Measurements from ENCODE around the gene GCNT2.
"Not testable (repeated sequence)": the region's sequence is repeated elsewhere in the genome, so short reads cannot be mapped to it uniquely, and the experiment has no call there.

GCNT2 gene

DNA sequence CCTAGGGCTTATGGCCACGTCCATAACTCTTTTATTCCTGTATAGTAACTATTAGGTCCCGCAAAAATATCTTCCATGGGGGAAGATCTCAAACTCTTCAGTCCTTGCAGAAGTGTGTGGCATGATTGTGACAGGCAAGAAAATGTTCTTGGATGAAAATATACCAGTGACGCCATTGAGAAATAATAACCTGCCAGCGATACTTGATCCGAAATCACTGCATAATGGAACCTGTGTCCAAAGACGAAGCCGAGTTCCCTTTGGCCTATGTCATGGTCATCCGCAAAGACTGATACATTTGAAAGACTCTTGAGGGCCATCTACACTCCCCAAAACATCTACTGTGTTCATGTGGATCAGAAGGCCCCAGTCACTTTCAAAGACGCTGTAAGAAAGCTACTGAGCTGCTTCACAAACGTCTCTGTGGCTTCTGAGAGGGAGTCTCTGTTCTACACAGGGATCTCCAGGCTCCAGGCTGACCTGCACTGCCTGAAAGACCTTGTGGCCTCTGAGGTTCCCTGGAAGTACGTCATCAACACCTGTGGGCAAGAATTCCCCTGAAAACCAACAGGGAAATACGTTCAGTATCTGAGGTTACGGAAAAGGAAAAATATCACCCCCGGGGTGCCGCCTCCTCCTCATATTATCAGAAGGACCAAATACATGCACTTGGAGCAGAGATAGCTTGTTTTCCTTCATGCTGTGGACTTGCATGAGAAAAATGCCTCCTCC, 6.9 kb upstream of the GCNT2 start:
- no peak for DNase-seq (ENCODE audit: low read depth in 1 of 2, low spot score in 1 of 2)

DNA sequence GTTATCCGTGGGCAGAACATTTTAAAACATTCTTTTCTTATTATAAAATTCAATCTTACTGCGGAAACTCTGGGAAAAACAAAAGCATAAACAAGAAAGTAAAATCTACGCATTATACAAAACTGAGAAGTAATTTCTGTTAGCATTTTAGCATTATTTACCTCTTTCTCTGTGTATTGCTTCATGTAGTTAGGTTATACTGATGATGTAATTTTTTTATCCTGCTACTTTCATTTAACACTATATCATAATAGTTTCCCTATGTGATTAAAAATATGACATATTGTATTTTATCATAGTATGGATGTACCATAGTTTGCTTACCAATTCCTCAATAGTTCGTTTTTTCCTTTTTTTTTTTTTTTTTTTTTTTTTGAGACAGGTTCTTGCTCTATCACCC, 4.2 kb upstream of the GCNT2 start:
- no peak for DNase-seq (ENCODE audit: low read depth in 1 of 2, low spot score in 1 of 2)

DNA sequence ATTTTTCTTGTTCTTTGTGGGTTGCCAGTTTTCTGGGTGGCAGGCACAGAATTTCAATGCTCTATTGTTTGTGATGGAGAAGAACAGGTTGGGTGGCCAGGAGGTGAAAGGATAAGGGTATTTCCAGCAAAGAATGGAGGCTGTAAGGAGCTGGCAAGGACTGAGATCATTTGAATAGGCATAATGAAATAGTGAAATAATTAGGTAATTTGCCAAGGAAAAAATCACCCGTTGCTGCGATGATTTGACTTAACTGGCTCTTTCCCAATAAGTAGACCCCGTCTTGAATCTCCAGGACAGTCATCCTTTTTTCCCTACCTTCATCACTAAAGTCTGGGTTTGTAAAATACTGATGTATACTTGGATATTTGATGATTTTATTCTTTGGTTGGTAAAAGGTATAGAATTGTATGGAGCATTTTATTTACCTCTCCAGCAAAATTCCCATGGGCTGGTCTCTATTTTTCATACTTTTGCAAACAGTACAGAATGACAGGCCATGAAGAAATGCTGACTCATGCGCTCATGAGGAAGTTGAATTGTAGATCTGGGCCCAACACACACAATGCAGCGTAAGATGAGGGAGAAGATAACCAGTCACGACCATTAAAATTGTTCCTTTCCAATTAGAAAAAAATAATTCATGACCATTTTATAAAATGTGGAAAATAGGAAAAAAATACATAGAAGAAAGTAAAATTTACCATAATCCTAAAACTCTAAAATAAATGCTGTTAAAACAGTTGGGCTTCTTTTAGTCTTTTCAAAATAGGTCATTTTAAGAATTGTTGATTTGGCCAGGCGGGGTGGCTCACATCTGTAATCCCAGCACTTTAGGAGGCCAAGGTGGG, 2.4 kb upstream of the GCNT2 start:
- no peak for DNase-seq (ENCODE audit: low read depth in 1 of 2, low spot score in 1 of 2)

DNA sequence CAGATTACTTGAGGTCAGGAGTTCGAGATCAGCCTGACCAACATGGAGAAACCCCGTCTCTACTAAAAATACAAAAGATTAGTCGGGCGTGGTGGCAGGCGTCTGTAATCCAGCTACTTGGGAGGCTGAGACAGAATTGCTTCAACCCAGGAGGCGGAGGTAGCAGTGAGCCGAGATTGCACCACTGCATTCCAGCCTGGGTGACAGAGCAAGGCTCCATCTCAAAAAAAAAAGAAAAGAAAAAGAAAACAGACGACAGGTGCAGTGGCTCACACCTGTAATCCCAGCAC, 1.8 kb upstream of the GCNT2 start:
- not testable (repeated sequence) for DNase-seq (ENCODE audit: low read depth in 1 of 2, low spot score in 1 of 2)

DNA sequence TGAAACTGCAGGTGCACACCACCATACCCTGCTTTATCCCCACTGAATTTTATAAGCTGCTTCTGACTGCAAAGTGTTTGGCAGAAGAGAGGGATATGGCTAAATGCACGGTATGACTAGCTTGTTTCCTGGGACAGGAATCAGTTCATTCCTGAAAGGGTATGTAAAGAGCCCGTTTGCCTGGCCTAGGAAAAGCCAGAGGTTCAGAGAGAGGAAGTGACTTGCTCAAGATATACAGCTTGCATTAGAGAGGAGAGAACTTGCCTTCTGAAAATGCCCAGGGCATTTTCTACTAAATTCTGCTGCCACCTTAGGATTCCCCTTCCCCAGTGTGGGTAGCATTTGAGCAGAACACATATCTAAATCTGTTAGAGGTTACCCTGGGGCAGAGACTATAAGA, 683 bp upstream of the GCNT2 start:
- no peak for DNase-seq (ENCODE audit: low read depth in 1 of 2, low spot score in 1 of 2)

DNA sequence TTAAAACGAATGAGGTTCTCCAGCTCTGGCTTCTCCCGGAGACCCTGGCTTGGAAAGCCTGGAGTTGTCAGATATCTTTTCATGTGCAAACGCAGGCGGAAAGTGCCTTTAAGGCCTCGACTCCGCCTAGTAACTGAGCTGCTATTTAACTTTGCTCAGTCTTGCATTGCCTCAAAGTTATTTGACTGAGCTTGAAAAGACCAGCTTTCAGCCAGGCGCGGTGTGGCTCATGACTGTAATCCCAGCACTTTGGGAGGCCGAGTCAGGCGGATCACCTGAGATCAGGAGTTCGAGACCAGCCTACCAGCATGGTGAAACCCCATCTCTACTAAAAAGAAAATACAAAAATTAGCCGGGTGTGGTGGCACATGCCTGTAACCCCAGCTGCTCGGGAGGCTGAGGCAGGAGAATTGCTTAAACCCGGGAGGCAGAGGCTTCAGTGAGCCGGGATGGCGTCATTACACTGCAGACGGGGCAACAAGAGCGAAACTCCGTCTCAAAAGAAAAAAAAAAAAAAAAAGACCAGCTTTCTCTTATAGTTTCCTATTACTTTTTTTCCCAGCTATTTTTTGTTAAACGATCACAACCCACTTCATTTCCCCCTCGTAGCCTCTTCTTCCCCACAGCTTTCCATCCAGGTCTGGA, 1.9 kb downstream of the GCNT2 start:
- DNase-seq (ENCODE audit: low read depth in 1 of 2, low spot score in 1 of 2): no peak

DNA sequence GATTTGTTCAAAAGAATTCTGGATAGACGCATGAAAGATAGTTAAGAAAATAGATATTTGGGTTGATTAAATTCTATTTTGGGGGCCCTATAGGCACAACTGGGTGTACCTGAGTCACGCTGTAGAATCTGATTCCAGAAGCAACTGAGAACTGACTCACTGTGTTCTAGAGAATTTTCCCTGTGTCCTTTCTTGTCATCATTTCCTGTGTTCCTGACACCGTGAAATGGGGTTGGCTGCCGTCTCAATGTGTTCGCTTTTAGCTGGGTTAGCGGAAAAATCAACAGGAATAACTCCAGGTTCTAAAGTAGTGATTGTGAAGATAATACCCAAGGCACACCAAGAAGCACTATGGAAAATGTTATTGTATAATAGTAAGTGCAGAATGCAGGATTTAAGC, 5.0 kb downstream of the GCNT2 start:
- no peak for DNase-seq (ENCODE audit: low read depth in 1 of 2, low spot score in 1 of 2)

DNA sequence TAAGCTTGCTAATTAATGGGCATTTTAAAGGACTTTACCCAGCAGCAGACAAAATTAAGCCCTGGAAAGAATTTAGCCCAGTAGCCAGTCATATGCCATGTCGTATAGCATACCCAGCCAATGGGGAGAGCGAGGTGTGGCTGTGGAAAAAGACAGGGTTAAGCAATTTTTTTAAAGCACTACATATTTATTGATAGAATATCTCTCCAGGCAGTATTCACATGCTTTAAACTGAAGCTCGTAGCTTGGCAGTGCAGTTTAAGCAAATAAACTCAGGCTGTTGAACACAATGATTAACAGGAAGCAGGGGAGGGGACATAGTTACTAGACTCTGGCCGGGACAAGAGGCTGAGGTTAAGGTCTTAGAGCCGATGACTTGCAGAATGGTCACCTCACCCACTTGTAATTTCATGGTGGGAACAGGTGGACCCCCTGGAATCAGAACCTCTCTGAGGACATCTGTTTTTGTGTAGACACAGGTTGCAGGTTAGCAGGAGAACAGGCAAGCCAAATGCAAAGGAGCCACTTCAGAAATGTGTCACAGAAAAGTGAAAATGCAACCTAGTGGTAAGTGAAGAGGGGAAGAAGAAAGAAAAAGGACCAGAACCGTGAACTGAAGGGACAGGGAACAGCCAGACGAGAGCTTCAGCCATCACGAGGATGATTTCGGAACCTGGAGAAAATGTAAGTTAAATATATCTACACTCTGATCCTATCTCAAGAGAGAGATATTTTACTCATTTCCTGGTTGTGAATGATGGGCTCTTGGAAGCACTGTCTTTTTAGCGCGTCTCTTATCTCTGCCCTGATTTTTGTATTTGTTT, 7.2 kb downstream of the GCNT2 start:
- DNase-seq (ENCODE audit: low read depth in 1 of 2, low spot score in 1 of 2): peak in 1 of 2 donors; percentile 11

DNA sequence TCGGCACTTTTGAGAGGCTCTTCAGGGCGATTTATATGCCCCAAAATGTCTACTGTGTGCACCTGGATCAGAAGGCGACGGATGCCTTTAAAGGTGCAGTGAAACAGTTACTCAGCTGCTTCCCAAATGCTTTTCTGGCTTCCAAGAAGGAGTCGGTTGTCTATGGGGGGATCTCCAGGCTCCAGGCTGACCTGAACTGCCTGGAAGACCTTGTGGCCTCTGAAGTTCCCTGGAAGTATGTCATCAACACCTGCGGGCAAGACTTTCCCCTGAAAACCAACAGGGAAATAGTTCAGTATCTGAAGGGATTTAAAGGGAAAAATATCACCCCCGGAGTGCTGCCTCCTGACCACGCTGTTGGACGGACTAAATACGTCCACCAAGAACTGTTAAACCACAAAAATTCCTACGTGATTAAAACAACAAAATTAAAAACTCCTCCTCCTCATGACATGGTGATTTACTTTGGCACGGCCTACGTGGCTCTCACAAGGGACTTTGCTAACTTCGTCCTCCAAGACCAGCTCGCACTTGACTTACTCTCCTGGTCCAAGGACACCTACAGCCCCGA, 8.2 kb downstream of the GCNT2 start:
- no peak for DNase-seq (ENCODE audit: low read depth in 1 of 2, low spot score in 1 of 2)

DNA sequence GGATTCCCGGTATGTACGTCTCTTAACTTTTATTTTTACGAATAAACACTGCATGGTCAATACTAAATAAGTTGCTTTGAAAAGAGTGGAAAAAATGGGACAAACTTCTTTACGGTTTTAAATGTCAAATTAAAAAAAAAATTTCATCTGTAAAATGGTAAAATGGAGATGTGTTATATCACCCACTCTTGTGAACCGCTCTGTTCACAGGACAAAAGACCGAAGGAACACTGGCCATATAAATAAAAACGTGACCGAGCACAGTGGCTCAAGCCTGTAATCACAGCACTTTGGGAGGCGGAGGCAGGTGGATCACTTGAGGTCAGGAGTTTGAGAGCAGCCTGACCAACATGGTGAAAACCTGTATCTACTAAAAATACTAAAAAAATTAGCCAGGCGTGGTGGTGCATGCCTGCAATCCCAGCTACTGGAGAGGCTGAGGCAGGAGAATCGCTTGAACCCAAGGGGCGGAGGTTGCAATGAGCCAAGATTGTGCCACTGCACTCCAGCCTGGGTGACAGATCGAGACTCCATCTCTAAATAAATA, 8.8 kb downstream of the GCNT2 start:
- not testable (repeated sequence) for DNase-seq (ENCODE audit: low read depth in 1 of 2, low spot score in 1 of 2)

DNA sequence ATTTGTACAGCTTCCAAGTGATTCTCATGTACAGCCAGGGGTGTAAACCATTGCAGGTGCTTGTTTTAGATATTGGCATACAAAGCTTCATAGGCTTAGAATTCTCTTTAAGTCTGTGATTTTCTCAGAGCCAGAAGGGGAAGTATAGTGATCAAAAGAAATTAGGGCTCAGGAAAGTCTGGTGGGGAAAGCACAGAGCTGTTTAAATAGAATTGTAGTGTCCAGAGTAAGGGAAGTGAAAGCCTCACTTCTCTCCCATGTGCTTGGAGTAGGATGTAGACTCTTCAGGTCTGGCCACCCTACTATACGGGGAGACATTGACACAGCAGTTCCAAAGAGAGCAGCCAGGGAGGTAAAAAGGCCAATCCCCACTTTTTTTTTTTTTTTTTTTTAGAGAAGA, 10.4 kb downstream of the GCNT2 start:
- no peak for DNase-seq (ENCODE audit: low read depth in 1 of 2, low spot score in 1 of 2)

DNA sequence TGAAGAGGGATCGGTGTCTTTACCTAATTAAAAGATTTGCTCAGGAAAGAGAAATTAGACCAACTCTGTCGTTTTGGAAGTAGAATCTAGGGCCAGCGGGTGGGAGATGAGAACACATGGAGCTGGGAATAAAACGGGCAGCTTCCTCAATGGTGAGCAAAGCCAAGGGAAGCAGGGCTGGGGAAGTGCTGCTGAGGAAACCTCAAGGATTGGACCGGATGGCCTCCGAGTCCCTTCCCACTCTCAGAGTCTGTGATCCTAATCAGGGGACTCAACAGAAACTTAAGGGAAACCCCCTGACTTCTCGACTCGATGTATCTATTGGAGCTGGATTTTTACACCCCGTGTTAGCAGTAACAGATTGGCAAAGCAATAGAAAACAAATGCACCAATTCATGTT, 10.8 kb downstream of the GCNT2 start:
- DNase-seq (ENCODE audit: low read depth in 1 of 2, low spot score in 1 of 2): no peak

DNA sequence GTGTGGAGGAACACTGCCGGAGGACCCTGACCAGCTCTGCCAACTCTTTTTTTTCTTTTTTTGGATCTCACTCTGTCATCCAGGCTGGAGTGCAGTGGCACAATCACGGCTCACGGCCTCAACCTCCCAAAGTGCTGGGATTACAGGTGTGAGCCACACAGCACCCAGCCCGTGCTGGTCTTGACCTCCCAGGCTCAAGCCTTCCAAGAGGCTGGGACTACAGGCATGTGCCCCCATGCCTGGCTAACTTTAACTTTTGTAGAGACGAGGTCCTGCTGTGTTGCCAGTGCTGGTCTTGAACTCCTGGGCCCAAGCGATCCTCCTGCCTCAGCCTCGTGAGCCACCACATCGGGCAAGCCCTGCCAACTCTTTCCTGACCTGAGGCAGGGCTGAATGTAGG, 11.2 kb downstream of the GCNT2 start:
- no peak for DNase-seq (ENCODE audit: low read depth in 1 of 2, low spot score in 1 of 2)

DNA sequence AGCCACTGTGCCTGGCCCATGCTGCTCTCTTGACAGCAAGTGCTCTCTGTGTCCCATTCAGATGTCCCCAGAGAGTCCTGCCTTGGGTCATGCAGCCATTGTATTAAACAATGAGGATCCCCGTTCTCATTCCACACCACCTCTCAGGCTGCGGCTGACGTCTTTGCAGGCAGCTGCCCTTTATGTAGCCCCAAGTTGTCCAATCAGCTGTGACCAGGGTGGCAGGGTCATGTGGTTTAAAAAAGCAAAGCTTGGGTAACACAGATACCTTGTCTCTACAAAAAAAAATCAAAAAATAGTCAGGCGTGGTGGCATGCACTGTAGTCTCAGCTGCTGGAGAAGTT, 13.2 kb downstream of the GCNT2 start:
- no peak for DNase-seq (ENCODE audit: low read depth in 1 of 2, low spot score in 1 of 2)

DNA sequence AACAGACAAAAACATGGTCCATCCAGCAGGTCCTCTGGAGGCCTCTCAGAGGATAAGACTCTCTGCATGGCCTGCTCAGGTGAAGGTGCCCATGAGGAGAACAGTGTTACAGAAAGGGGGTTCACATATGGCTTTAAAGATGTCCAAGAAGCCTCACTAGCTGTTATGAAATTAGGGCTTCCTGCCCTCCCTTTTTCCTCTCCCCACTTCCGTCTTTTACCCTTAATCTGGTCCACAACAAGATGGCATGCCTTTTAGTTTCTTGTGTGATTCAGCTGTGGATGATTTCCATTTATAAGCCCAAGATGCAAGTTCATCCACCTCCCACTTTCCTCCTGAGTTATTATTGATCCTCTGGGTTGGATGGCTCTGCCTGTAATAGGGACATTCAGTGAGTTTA, 14.0 kb downstream of the GCNT2 start:
- no peak for DNase-seq (ENCODE audit: low read depth in 1 of 2, low spot score in 1 of 2)

DNA sequence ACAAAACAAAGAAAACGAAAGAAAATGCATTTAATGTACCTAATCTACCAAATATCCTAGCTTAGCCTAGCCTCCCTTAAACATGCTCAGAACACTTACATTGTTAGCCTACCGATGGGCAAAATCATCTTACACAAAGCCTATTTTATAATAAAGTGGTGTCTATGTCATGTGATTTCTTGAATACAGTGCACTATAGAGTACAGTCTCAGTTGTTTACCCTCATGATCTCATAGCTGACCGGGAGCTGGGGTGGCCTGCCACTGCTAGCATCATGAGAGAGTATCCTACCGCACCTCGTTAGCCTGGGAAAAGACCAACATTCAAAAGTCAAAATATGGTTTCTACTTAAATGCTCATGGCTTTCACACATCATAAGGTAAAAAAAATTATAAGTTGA, 16.6 kb downstream of the GCNT2 start:
- no peak for DNase-seq (ENCODE audit: low read depth in 1 of 2, low spot score in 1 of 2)

DNA sequence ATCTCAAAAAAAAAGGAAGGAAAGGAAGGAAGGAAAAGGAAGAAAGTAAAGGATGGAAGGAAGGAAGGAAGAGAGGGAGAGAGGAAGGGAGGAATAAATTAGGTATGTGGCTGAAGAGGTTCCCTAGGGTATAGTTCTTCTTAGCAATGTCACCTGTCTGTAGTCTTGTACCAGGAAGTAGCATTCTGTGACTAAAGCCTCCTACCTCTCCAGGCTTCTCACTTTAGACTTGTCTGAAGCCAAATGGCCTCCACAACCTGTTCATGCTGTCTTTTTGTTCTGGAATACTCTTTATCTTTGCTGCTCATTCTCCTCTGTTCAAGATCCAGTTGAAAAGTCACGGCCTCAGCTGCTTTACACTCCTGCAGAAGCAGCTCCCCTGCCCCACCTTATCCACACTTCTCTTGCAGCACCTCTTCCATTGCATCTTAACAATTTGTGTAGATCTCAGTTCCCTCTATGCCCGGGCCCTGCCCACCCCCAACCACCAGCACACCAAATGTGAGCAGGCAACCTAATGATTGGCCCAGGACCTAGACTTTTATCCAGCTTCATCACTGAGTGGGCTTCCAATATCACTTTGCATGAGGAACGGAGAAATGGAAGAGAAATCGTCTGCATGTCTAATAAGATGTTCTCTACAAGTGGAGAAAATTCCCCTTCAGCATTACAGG, 19.1 kb downstream of the GCNT2 start:
- no peak for DNase-seq (ENCODE audit: low read depth in 1 of 2, low spot score in 1 of 2)

DNA sequence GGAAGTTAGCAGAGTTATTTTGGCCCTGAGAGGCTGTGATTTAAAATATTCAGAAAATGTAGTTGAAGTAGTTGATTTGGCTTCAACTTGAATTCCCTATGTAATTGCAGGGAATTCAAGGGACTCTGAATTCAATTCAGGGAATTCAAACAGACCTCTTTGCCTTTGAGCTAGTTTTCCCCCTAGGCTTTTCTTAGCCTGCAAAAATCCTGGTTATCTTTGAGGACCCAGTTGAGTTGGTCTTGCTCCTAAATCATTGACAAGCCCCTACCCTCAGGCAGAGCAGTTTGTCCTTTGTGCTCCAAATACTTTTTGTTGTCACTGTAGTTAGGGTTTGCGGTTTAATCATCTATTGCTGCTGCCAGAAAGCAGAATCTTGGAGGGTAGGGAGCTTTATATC, 20.4 kb downstream of the GCNT2 start:
- DNase-seq (ENCODE audit: low read depth in 1 of 2, low spot score in 1 of 2): no peak

DNA sequence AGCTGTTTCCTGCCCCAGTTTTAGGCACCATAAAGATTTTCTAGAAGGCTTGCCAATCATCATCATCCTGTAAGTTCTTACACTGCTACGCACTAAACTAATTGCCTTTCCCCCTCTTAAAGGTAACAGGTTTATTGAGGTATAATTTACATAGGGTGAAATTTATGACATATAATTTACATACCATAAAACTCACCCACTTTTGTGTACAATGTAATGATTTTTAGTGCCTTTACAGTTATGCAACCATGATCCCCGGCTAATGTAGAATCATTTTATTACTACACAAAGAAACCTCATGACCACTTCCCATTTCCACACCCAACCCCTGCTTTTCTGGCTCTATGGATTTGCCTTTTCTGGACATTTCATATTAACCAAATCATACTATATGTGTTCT, 21.1 kb downstream of the GCNT2 start:
- no peak for DNase-seq (ENCODE audit: low read depth in 1 of 2, low spot score in 1 of 2)

DNA sequence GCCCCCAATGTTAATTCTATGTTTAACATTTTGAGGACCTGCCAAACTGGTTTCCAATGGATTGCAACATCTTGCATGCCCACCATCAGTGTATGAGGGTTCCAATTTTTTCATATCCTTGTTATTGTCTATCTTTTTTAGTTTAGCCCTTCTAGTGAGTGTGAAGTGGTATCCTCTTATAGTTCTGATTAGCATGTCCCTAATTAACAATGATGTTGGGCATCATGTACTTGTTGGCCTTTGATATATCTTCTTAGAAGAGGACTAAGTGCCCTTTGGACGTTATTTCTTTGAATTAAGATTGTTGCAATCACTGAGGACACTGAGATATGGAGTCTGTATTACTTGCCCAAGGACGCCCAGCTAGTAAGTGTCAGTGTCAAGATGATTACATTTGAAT, 22.3 kb downstream of the GCNT2 start:
- DNase-seq (ENCODE audit: low read depth in 1 of 2, low spot score in 1 of 2): no peak

DNA sequence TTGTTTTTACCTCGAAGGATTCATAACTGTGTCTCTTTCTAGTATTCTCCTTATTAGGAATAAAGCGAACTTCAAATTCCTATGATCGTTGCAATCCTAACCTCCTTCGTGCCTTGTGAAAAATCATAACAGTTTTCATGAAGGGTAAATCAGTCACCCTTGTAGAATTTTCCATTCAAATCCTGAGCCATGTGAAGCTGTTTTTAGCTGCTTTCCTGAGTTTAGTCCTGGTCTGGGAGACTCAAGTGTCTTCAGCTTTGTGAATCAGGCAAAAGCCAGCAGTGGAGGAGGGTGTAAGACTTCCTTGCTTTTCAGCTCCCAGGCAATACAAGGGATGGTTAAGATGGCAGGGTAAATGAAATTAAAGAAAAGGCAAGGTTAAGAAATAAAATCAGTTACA, 24.3 kb downstream of the GCNT2 start:
- no peak for DNase-seq (ENCODE audit: low read depth in 1 of 2, low spot score in 1 of 2)

Measured in activated CD4-positive, alpha-beta T cell treated with anti-CD3 and anti-CD28 coated beads, Interleukin-2, amount 50 U/mL, for 24 hours (primary cell).